ENCODE data around the gene ZNF3. TPM values are rescaled to one million over a fixed set of nuclear protein-coding genes. Genes with fewer than 3 reads are reported as not detected.

ZNF3 gene
- total RNA-seq, 1 donor from 2014 or later: 23.0 TPM

DNA sequence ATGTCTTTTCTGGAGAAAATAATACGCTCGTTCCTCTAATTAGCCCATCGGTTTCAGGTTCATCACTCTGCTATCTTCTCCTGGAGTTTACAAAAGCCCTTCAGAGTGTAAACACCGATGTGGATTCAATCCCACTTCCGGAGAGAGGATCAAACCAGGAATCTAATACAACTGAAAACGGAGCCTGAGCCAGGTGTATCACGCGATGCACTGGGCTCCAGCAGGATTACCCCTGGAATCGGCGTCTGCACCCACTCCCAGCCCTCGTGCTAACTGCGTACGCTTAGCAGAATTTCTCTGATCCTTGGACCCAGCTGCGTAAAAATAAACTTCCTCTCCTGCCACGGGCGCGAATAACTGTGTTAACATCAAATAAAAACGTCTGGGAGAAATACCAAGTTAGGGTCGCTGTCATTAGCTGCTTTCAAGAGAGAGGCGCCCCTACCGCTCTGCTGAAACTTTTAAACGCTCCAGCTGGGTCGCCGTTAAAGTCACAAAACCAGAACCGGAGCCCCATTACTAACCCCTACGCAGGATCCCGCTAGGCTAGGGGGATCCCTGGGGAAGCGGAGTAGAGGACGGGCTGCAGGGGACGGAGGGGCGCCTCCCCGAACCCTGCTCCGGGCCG, 502 bp downstream of the ZNF3 start:
- H3K4me3 ChIP-seq: peak overlapping the region; percentile 96
- peaks cover 35% of the 10 kb centered on the region for H3K4me1 ChIP-seq
- intact Hi-C loops (cut with DNase I): no loop called here
- ATAC-seq (peak; percentile 32 to 35), DNase-seq (no peak)
- H3K9me3 ChIP-seq: no peaks in the 10 kb centered on the region
- peak overlapping the region; percentile 93 for H3K27ac ChIP-seq
- no peaks in the 10 kb centered on the region for H3K27me3 ChIP-seq (ENCODE audit: low read depth)
- TF ChIP-seq, protein P1, sequence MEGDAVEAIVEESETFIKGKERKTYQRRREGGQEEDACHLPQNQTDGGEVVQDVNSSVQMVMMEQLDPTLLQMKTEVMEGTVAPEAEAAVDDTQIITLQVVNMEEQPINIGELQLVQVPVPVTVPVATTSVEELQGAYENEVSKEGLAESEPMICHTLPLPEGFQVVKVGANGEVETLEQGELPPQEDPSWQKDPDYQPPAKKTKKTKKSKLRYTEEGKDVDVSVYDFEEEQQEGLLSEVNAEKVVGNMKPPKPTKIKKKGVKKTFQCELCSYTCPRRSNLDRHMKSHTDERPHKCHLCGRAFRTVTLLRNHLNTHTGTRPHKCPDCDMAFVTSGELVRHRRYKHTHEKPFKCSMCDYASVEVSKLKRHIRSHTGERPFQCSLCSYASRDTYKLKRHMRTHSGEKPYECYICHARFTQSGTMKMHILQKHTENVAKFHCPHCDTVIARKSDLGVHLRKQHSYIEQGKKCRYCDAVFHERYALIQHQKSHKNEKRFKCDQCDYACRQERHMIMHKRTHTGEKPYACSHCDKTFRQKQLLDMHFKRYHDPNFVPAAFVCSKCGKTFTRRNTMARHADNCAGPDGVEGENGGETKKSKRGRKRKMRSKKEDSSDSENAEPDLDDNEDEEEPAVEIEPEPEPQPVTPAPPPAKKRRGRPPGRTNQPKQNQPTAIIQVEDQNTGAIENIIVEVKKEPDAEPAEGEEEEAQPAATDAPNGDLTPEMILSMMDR (IDR thresholded peaks at IDR 0.05): no peak
- peaks cover 36% of the 10 kb centered on the region for H3K36me3 ChIP-seq

DNA sequence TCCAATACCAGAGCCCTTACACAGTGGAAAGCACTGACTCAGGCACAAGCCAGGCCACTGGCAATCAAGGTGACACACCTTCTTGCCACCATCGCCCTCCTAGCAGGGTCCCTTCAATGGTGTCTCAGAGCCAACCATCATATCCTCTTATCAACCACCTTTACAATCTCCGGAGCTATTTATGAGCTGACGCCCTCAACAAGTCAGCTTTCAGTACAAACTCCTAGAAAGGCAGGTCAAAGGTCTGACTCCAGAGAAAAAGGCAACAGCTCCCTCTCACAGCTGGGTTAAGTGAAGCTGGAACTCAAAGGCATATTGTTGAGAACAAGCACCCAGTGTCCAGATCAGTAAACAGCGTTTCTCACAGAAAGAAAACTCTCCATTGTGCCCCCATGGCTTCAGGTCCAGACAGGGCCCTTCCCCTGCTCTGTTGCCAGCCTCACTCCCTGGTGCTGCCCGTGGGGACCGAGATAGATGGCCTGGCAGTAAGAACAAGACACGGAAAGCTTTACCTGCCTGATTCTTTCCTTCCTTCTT, 2.4 kb downstream of the ZNF3 start:
- Histone ChIP-seq H3K4me3 (no peak overlapping the region), H3K9me3 (no peaks in the 10 kb centered on the region), H3K36me3 (peaks cover 55% of the 10 kb centered on the region), H3K27ac (no peak overlapping the region), H3K27me3 (ENCODE audit: low read depth) (no peaks in the 10 kb centered on the region), H3K4me1 (peaks cover 35% of the 10 kb centered on the region)
- ATAC-seq (no peak), DNase-seq (no peak)
- TF ChIP-seq, protein P1 (IDR thresholded peaks at IDR 0.05): no peak
- intact Hi-C loops (cut with DNase I): no loop called here

DNA sequence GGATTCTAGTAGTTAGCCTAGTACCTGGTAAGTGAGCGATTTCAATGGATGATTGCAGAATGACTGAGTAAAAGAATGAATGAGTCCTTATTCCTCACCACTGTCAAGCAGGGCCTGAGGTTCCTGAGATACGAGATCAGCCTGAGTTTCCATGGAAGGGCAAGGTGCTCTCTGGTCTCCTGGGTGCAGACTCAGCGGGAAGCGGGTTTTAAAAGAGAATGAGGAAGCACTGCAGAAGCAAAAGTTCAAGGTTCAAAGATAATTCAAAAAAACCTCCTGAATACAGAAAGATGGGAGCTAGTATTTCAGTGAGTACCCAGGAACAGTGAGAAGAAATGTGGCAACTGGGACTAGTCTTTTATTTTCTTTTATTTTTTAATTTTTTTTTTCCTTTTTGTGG, 4.3 kb downstream of the ZNF3 start:
- no peak overlapping the region for H3K27ac ChIP-seq
- no peak overlapping the region for H3K4me3 ChIP-seq
- ATAC-seq (no peak), DNase-seq (no peak)
- intact Hi-C loops (cut with DNase I): no loop called here
- TF ChIP-seq, protein P1 (IDR thresholded peaks at IDR 0.05): no peak
- peaks cover 74% of the 10 kb centered on the region for H3K36me3 ChIP-seq
- H3K4me1 ChIP-seq: peaks cover 28% of the 10 kb centered on the region
- peaks cover 7% of the 10 kb centered on the region for H3K9me3 ChIP-seq
- no peaks in the 10 kb centered on the region for H3K27me3 ChIP-seq (ENCODE audit: low read depth)

DNA sequence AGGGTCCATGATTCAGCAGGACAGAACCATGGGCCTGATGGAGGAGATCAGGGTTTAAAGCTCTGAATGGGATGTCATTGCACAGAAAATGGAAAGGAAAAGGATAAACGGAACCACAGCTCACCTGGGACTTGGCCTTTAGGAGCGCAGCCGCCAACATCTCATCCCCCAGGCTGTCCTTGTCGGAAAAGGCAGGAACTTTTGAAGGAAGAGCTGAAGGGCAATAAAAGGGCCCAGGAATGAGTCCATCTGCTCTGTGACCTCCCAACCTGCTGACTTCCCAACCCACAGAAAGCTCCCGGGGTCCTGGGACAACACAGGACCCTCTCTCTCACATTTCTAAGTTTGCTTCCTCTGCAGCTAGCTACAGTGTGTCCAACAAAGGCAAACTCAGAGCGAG, 6.1 kb downstream of the ZNF3 start:
- ATAC-seq: no peak
- peaks cover 16% of the 10 kb centered on the region for H3K4me1 ChIP-seq
- TF ChIP-seq, protein P1 (IDR thresholded peaks at IDR 0.05): no peak
- intact Hi-C loops (cut with DNase I): no loop called here
- H3K9me3 ChIP-seq: peaks cover 25% of the 10 kb centered on the region
- DNase-seq: no peak
- no peak overlapping the region for H3K27ac ChIP-seq
- H3K4me3 ChIP-seq: no peak overlapping the region
- peaks cover 92% of the 10 kb centered on the region for H3K36me3 ChIP-seq
- H3K27me3 ChIP-seq (ENCODE audit: low read depth): no peaks in the 10 kb centered on the region

DNA sequence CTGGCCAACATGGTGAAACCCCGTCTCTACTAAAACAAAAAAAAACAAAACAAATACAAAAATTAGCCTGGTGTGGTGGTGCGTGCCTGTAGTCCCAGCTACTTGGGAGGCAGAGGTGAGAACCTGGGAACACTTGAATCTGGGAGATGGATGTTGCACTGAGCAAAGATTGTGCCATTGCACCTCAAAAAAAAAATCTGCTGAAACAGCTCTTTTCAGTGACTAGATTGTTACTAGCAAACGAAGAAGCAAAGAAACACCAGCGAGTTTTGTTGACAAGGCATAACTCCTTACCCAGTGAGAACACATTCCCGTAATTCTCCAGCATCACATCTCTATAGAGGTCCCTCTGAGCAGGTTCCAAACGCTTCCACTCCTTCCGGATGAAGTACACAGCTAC, 6.7 kb downstream of the ZNF3 start:
- no peaks in the 10 kb centered on the region for H3K27me3 ChIP-seq (ENCODE audit: low read depth)
- intact Hi-C loops (cut with DNase I): no loop called here
- H3K4me1 ChIP-seq: peaks cover 11% of the 10 kb centered on the region
- ATAC-seq (no peak), DNase-seq (no peak)
- TF ChIP-seq, protein P1 (IDR thresholded peaks at IDR 0.05): no peak
- H3K27ac ChIP-seq: no peak overlapping the region
- H3K4me3 ChIP-seq: no peak overlapping the region
- H3K9me3 ChIP-seq: peaks cover 28% of the 10 kb centered on the region
- peaks cover 98% of the 10 kb centered on the region for H3K36me3 ChIP-seq

Measured in lower lobe of right lung (tissue), 2 donors.